H9 (cell line): ENCODE measurements around the gene ZMIZ1. TPM values are rescaled to one million over a fixed set of nuclear protein-coding genes. Genes with fewer than 3 reads are reported as not detected.

Experiments used
- DNase-seq: peaks from one replicate; pipeline ENCODE4 v3.0.0-alpha.2; 2017
- H2AFZ ChIP-seq: one replicate; pipeline ENCODE4 v1.6.1; 2013; ENCODE audit warnings: mild to moderate bottlenecking, low read length, control low read depth, moderate library complexity
- H2AK5ac ChIP-seq: 2 replicates; pipeline ENCODE4 v1.6.1; 2013; ENCODE audit warnings: low read length, control low read depth, mixed read lengths; ENCODE audit not compliant: insufficient read length
- H2BK120ac ChIP-seq: one replicate; pipeline ENCODE4 v1.6.1; 2013; ENCODE audit warnings: low read depth, mild to moderate bottlenecking, low read length, control low read depth, inconsistent platforms; ENCODE audit not compliant: poor library complexity, severe bottlenecking
- H2BK12ac ChIP-seq: 2 replicates; pipeline ENCODE4 v1.6.1; 2013; ENCODE audit warnings: low read length, control low read depth, mixed read lengths, low read depth; ENCODE audit not compliant: insufficient read length
- H2BK15ac ChIP-seq: 2 replicates; pipeline ENCODE4 v1.6.1; 2013; ENCODE audit warnings: low read depth, low read length, control low read depth
- H2BK20ac ChIP-seq: one replicate; pipeline ENCODE4 v1.6.1; 2013; ENCODE audit warnings: low read depth, mild to moderate bottlenecking, low read length, control low read depth, inconsistent platforms; ENCODE audit not compliant: poor library complexity, severe bottlenecking
- H2BK5ac ChIP-seq: 2 replicates; pipeline ENCODE4 v1.6.1; 2013; ENCODE audit warnings: low read length, control low read depth, mixed read lengths; ENCODE audit not compliant: insufficient read length
- H3K14ac ChIP-seq: 2 replicates; pipeline ENCODE4 v1.6.1; 2013; ENCODE audit warnings: low read length, control low read depth; ENCODE audit not compliant: insufficient read depth
- H3K18ac ChIP-seq: 2 replicates; pipeline ENCODE4 v1.6.1; 2013; ENCODE audit warnings: low read depth, mild to moderate bottlenecking, mixed read lengths, low read length, control low read depth; ENCODE audit not compliant: insufficient read length
- H3K23ac ChIP-seq: 2 replicates; pipeline ENCODE4 v1.6.1; 2013; ENCODE audit warnings: low read length, control low read depth, mixed read lengths, low read depth; ENCODE audit not compliant: insufficient read length
- H3K23me2 ChIP-seq: 2 replicates; pipeline ENCODE4 v1.6.1; 2013; ENCODE audit warnings: low read depth, mild to moderate bottlenecking, mixed read lengths, low read length, control low read depth; ENCODE audit not compliant: insufficient read length, poor library complexity, severe bottlenecking
- H3K27ac ChIP-seq: 2 replicates; pipeline ENCODE4 v1.5.1; 2013; ENCODE audit warnings: low read length, control low read depth, mixed read lengths, low read depth; ENCODE audit not compliant: insufficient read length
- H3K27me3 ChIP-seq: 2 replicates; pipeline ENCODE4 v1.6.1; 2013; ENCODE audit warnings: low read length, control low read depth, inconsistent platforms; ENCODE audit not compliant: insufficient read depth
- H3K4ac ChIP-seq: 2 replicates; pipeline ENCODE4 v1.6.1; 2013; ENCODE audit warnings: low read depth, mild to moderate bottlenecking, control low read depth, inconsistent platforms, low read length, moderate library complexity
- H3K4me1 ChIP-seq: 2 replicates; pipeline ENCODE4 v1.6.1; 2013; ENCODE audit warnings: low read length, control low read depth, inconsistent platforms; ENCODE audit not compliant: insufficient read depth
- H3K4me2 ChIP-seq: 2 replicates; pipeline ENCODE4 v1.6.1; 2013; ENCODE audit warnings: low read length, control low read depth, mixed read lengths; ENCODE audit not compliant: insufficient read length, insufficient read depth
- H3K56ac ChIP-seq: 2 replicates; pipeline ENCODE4 v1.6.1; 2013; ENCODE audit warnings: low read depth, mild to moderate bottlenecking, mixed read lengths, low read length, control low read depth; ENCODE audit not compliant: insufficient read length
- H3K79me1 ChIP-seq: 2 replicates; pipeline ENCODE4 v1.6.1; 2013; ENCODE audit warnings: low read depth, mild to moderate bottlenecking, moderate library complexity, low read length, control low read depth, inconsistent platforms; ENCODE audit not compliant: insufficient read depth, poor library complexity, severe bottlenecking
- H3K79me2 ChIP-seq: 2 replicates; pipeline ENCODE4 v1.6.1; 2013; ENCODE audit warnings: low read length, control low read depth, inconsistent platforms; ENCODE audit not compliant: insufficient read depth
- H3K9ac ChIP-seq: 2 replicates; pipeline ENCODE4 v1.6.1; 2013; ENCODE audit warnings: low read length, control low read depth, mixed read lengths; ENCODE audit not compliant: insufficient read length; ENCODE audit errors: extremely low read depth
- H3K9me3 ChIP-seq: one replicate; pipeline ENCODE4 v1.6.1; 2013; ENCODE audit warnings: low read depth, low read length, inconsistent platforms; ENCODE audit not compliant: control insufficient read depth
- H3T11ph ChIP-seq: one replicate; pipeline ENCODE4 v1.6.1; 2013; ENCODE audit warnings: mild to moderate bottlenecking, low read length, control low read depth, inconsistent platforms
- H4K20me1 ChIP-seq: one replicate; pipeline ENCODE4 v1.6.1; 2013; ENCODE audit not compliant: control insufficient read depth, insufficient read length, insufficient read depth
- H4K5ac ChIP-seq: 2 replicates; pipeline ENCODE4 v1.6.1; 2013; ENCODE audit warnings: low read depth, mild to moderate bottlenecking, mixed read lengths, low read length, control low read depth; ENCODE audit not compliant: insufficient read length
- H4K8ac ChIP-seq: replicated peaks from 2 replicates; pipeline ENCODE4 v1.6.1; 2013; ENCODE audit warnings: low read length, control low read depth, mixed read lengths, low read depth; ENCODE audit not compliant: insufficient read length
- H4K91ac ChIP-seq: 2 replicates; pipeline ENCODE4 v1.6.1; 2013; ENCODE audit warnings: low read depth, mild to moderate bottlenecking, moderate library complexity, mixed read lengths, low read length, control low read depth; ENCODE audit not compliant: insufficient read length
- H3K27ac Mint-ChIP-seq, 3 experiments: 2 replicates in 2 of 3; 3 replicates in 1 of 3; pipeline ENCODE4 v1.8.0; 2020 to 2021; ENCODE audit warnings: mixed read lengths in 3 of 3, mild to moderate bottlenecking in 1 of 3, moderate library complexity in 1 of 3
- H3K27me3 Mint-ChIP-seq: 2 replicates; pipeline ENCODE4 v1.8.0; 2021; ENCODE audit warnings: low read depth, mild to moderate bottlenecking, moderate library complexity, mixed read lengths
- H3K36me3 Mint-ChIP-seq, 3 experiments: 2 replicates in 2 of 3; 3 replicates in 1 of 3; pipeline ENCODE4 v1.8.0; 2020 to 2021; ENCODE audit warnings: low read depth in 3 of 3, mixed read lengths in 3 of 3; ENCODE audit not compliant: insufficient read depth in 1 of 3
- H3K4me1 Mint-ChIP-seq, 2 experiments: 2 replicates each; pipeline ENCODE4 v1.8.0; 2020; ENCODE audit warnings: mixed read lengths in 2 of 2
- H3K4me3 Mint-ChIP-seq, 2 experiments: 2 replicates in 1 of 2; 3 replicates in 1 of 2; pipeline ENCODE4 v1.8.0; 2020 to 2021; ENCODE audit warnings: mild to moderate bottlenecking in 2 of 2, mixed read lengths in 2 of 2, moderate library complexity in 1 of 2
- H3K9me3 Mint-ChIP-seq, 2 experiments: 2 replicates in 1 of 2; 3 replicates in 1 of 2; pipeline ENCODE4 v1.8.0; 2020; ENCODE audit warnings: mild to moderate bottlenecking in 2 of 2, mixed read lengths in 2 of 2, moderate library complexity in 1 of 2
- CTCF ChIP-seq: fragments of 200-600 bp; sonication (generic); conservative IDR thresholded peaks from 3 replicates; pipeline ENCODE4 v1.8.0; 2021; ENCODE audit warnings: antibody characterized with exemption, mild to moderate bottlenecking
- WGBS: extraction: QIAGEN DNeasy Blood & Tissue Kit; methylation state at CpG from one replicate; pipeline ENCODE4 v1.1.7; 2013; ENCODE audit warnings: missing lambda C conversion rate, low lambda C conversion rate, mixed read lengths; ENCODE audit not compliant: insufficient read length; ENCODE audit errors: extremely low coverage; 5-methylcytosine and 5-hydroxymethylcytosine counted together
- total RNA-seq: library from RNA; stranded (reverse); gene quantifications from 2 replicates; pipeline ENCODE4 v1.2.1, GENCODE V29; 2021

ZMIZ1 gene
- total RNA-seq, 1 experiment from 2014 or later, result 36.9 TPM

GRCh38 chr10:79336276-79336675, 267.5 kb downstream of the ZMIZ1 start:
- Histone ChIP-seq H3K23me2 (no peaks in the 10 kb centered on the region), H2BK20ac (no peak overlapping the region), H3K27me3 (no peaks in the 10 kb centered on the region), H3K9me3 (no peaks in the 10 kb centered on the region), H4K8ac (no peak overlapping the region), H3K27ac (no peak overlapping the region), H3K4ac (no peak overlapping the region), H4K5ac (no peak overlapping the region), H3K79me1 (no peaks in the 10 kb centered on the region), H3K9ac (no peak overlapping the region), H2BK15ac (no peak overlapping the region), H4K91ac (no peak overlapping the region), H3K18ac (no peak overlapping the region), H2BK12ac (no peak overlapping the region), H3K56ac (no peak overlapping the region), H3K4me1 (no peaks in the 10 kb centered on the region), H4K20me1 (no peaks in the 10 kb centered on the region), H2AFZ (no peak overlapping the region), H3T11ph (no peak overlapping the region), H2BK120ac (no peak overlapping the region), H3K14ac (no peak overlapping the region), H2AK5ac (no peak overlapping the region), H2BK5ac (no peak overlapping the region), H3K4me2 (no peak overlapping the region), H3K79me2 (no peaks in the 10 kb centered on the region), H3K23ac (no peak overlapping the region)
- TF ChIP-seq CTCF, result no peak
- no peak for DNase-seq
- Mint-ChIP-seq H3K36me3 (peaks cover 2 to 3% (median 3%) of the 10 kb centered on the region in 3 experiments; a peak in 5 of 7 replicates), H3K9me3 (peaks cover 12 to 14% of the 10 kb centered on the region in 2 experiments), H3K4me3 (no peak overlapping the region), H3K27me3 (peaks cover 19% of the 10 kb centered on the region), H3K4me1 (peaks cover 13% of the 10 kb centered on the region in 2 experiments), H3K27ac (no peak overlapping the region)
- no CpG with 5 or more reads among the region's 3 CpGs for WGBS
